NOMO-1 (cell line): ENCODE data around the gene CD151.

Source experiments
- DNase-seq, 2 experiments: peaks; one replicate each; lab custom pipeline; 2025; ENCODE audit not compliant: unreplicated experiment in 2 of 2; lab: John Stamatoyannopoulos, UW

CD151 gene

DNA sequence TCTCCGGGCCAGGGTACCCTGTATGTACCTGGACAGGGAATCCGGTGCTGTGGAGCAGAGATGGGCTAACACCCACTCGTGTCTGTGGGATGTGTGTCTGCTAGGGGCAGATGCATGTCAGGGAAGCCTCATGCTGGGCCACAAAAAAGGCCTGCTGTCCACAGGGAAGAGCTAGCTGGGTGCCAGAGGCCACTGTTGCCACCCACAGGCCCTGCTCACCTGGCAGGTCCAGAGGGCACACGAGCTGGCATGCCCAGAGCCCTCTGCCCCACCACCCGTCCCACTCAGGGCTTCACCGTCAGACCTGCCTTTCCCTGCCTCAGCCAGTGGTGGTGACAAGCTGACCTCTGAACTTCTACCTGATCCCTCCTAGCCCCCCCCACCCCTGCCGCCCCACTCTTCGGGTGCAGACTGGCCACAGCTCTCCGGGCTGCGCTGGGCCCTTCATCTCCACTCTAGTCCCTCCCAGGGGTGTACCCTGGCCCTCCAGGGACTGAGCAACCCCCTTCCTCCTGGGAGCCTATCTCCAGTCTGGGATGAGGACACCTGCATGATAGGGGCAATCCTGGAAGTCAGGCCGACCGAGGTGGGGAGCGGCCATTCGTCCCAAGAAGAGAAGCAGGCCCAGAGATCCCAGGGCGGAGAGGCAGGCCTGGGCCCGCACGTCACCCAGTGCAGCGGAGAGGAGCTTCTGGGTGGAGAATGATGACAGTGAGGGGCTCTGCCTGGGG, 36.0 kb upstream of the CD151 start:
- no peak for DNase-seq

DNA sequence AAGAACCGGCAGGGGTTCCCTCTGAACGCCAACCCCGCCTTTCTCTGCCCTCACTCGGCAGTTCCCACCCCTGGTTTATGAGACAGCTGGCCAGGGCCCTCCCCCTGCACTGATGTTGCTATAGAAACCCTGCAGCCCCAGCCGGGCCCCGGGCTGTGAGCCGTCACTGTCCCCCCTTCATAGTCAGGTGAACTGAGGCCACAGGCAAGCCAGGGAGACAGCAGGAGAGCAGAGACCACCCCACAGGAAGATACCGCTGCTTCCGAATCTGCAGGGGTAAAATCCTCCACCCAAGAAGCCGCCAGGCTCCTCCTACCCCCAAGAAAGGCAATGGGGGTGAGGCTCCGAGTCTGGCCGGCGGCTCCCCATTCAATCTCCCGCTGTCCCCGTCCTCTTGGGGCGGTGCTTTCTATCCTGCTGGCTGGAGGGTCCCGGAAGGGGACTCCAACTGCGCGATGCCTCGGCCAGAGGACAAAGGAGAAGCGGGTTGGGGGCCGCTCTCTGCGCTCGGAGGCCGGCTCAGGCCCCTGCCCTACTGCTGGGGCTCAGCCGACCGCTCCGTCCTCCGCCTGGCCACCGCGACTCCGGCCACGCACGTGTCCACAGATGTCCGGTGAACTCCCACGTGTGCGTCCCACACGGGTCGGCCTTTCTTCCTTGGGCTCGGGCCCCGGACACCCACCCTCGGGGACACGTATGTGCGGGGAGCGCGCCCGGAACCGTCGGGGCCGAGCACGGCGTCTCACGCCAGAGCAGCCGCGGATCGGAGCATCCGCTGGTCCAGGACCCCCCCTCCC, 35.3 kb upstream of the CD151 start:
- DNase-seq, result peak; percentile 71 to 76

DNA sequence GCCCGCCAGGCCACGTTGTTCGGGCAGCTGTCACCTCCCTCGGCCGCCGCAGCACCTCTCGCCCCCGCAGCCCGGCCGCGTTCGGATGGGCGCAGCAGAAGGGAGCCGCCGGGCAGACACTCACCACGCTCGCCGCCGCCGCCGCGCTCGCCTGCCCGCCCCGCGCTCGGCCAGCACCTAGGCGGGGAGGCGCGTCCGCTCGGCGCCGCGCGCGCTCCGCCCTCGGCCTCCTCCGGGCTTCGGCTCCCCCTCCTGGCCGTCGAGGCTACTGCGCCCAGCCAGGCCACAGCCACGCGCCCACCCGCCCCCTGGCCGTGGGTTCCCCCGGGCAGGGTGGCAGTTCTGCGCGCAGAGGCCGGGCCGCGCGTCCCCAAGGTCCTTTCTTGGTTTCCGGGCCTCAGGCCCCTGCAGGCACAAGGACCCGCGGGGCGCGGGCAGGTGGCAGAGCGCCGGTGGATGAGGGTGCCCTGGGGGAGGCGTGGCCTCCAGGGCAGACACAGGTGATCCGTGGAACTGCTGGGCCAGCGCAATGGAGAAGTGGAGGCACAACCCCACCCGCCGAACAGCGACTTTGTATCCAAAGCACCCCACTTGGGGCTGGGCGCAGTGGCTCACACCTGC, 34.5 kb upstream of the CD151 start, which contains the start of gene SLC25A22:
SLC25A22 (minus strand) TSS at position 189 of the 621 bp plus-strand sequence. CDS start 3,275 bp downstream, outside the sequence.
- peak; percentile 64 to 86 for DNase-seq

DNA sequence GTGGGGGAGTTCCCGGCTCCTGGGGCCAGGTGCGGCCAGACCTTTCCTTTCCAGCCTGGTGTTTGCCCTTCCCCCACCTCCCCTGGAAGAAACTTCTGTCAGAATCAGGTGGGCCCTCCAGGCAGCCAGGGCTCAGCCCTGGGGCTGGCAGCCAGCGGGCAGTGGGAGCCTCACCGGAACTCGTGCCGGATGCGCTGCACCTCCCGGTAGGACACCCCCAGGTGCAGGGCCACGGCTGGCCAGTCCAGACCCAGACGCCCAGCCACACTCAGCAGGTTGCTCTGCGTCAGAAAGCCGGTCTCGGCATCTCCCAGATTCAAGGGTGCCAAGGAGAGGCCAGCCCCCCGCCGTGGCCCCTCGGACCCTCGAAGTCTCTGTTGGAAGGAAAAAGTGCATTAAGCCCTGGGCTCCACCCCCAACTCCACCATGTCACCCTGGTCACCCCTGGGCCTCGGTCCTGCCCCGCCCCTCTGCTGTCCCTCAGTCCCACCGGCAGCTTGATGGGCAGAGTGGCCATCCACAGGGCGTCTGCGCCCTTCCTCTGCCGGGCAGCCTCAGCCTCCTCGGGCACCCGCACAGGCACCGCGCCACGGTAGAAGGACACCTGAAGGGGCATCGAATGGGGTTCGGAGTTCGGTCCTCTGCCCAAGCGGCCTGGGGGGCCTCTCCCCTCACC, 33.0 kb upstream of the CD151 start:
- no peak for DNase-seq

DNA sequence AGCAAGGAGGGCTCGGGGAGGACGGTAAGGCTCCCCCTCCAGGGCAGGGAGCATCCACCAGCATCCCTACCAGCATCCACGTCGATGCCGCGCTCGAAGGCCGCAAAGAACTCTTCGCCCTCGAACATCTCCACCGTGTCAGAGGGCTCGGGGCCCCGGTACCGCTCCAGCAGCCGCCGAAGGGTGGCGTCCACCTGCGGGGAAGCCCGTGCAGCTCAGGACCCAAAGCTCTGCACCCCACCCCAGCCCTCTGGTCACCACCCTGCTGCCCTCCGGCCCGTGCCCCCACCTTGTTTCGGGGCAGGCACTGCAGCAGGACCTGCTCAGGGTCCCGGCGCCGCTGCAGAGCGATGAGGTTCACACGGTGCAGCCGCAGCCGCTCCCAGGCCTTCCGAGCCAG, 32.3 kb upstream of the CD151 start:
- DNase-seq, result no peak

DNA sequence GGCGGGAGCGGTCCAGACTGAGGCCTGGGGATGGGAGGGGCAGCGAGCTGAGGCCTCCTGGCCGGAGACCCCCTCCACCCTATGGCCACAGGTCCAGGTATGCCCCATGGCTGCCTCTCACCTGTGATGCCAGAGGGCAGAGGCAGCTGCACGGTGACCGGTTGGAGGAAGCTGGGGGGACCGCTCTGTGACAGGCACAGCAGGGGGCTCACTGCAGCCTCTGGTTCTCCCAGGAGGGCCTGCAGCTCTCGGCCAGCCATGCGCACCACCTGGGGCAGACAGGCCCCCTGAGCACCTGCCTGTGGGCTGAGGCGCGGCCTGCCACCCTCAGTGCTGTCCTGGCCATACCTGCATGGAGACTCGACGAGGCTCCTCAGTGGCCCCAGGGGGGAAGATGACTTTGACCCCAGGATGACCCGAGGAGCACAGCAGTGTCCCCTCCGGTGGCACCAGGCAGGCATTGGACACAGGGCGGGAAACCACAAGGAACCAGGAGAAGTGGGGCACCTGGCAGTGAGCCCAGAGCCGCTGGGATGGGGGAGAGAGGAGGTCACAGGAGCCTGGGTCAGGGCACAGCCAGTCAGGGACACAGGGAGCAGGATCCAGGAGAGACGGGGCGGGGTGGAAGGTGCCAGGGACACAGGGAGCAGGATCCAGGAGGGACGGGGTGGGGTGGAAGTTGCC, 31.5 kb upstream of the CD151 start:
- no peak for DNase-seq

DNA sequence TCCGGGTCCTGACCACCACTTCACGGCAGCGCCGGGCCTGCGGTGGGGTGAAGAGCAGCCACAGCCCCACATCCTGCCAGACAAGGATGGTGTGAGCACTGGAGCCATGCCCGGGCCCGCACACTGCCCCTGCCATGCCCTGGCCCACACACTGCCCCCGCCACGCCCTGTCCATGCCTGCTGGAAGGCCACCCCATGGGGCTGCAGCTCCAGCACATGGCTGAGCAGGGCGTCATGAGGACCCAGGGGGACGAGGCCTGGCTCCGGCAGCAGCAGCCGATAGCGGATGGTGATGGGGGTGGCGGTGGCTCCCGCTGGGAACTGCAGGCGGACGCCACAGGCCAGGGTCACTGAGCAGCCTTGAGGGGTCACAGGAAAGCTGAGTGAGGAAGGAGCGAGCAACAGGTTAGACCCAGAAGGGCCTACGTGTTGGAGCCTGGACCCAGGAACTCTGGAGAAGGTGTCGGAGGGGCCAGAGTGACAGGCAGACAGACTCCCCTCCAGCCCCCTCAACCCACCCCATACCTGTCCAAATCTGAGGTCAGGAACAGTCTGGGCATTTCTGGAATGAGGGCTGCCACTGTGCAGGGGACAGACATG, 30.6 kb upstream of the CD151 start:
- no peak for DNase-seq

DNA sequence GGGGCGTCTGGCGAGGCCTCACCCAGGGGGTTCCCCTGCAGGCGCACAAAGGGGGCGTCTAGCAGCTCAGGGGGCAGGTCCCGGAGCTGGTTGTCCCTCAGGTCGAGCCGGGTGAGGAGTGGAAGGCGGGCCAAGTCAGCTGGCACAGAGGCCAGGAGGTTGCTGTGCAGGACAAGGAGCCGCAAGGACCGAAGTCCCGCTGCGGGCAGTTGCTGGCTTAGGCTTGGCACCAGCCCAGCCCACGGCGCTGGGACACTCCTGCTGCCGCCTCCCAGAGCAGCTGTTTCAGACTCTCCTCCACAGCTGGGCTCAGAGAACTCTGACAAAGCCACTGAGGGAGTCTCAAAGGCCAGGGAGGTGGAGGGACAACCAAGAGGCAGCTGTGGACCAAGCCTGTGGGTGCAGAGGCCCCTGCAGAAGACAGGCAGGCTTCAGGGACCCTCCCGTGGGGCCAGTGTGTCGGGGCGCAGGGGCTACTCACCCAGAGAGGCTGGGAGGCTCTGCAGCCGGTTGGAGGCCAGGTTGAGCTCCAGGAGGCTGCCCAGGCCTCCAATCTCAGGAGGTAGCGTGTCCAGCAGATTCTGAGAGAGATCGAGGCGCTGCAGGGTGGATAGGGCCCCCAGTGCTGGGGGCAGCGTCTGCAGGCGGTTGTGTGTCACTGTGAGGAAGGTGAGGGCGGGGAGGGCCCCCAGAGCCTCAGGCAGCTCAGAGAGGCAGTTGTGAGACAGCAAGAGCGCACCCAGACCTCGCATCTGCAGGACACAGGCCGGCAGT, 29.9 kb upstream of the CD151 start:
- no peak for DNase-seq

DNA sequence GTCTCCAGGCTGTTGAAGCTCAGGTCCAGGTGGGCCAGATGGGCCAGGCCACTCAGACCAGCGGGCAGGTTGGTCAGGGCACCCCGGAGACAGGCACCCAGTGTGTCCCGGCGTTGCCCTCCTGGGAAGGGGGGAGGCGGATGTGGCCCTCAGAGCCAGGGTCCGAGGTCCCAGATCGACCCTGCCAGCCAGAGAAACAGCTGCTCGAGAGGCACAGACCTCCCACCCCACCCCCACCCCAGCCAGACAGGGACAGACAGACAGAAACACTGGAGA, 29.3 kb upstream of the CD151 start:
- no peak for DNase-seq

DNA sequence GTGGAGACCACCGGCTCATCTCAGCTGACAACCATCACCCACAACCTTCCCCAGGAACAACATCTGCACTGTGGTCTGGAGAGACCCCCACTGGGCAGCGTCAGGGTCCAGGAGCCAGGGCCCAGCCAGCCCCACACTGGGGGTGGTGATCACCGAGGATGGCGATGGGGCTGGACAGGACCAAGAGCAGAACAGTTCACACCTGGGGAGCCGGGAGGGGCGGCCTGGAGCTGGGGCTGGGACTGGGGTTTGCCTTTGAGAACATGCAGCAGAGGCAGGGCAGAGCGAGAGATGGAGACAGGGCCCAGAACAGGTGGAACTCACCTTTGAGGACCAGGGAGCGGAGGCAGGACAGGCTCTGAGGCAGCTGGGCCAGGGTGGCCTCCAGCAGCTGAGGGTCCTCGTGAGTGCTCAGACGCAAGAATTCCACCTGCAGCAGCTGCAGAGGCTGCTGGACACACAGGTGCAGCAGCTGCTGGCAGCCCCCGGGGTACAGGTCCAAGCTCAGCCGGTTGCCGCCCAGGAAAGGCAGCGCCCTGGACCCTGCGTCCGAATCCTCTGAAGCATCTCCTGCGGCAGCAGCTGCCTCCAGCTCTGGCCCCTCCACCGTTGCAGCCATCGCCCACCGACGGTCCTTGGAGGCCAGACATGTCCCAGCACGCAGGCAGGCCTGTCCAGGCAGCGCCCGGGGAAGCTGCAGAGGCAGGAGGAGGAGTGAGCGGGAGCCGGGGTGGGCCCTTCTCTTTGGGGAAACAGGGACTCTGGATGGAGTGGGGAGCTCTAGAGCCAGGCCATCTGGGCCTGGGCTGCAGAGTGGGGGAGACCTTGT, 28.8 kb upstream of the CD151 start:
- no peak for DNase-seq

DNA sequence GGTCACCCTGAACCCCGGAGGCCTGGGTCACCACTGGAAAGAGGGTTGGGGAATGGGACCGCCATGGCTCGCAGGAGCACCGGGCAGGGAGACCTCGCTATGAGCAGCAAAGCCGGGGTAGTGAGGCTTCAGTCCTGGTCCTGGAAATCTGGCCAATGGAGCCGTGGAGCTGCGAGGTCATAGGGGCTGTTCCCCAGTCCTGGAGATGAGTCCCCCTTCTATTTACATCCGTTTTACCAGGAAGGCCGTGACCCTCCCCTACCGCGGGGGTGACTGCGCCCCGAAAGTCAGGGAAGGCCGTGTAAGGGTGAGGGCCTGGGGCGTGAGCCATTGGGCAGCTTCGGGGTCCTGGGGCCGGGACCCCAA, 28.2 kb upstream of the CD151 start:
- DNase-seq, result no peak

DNA sequence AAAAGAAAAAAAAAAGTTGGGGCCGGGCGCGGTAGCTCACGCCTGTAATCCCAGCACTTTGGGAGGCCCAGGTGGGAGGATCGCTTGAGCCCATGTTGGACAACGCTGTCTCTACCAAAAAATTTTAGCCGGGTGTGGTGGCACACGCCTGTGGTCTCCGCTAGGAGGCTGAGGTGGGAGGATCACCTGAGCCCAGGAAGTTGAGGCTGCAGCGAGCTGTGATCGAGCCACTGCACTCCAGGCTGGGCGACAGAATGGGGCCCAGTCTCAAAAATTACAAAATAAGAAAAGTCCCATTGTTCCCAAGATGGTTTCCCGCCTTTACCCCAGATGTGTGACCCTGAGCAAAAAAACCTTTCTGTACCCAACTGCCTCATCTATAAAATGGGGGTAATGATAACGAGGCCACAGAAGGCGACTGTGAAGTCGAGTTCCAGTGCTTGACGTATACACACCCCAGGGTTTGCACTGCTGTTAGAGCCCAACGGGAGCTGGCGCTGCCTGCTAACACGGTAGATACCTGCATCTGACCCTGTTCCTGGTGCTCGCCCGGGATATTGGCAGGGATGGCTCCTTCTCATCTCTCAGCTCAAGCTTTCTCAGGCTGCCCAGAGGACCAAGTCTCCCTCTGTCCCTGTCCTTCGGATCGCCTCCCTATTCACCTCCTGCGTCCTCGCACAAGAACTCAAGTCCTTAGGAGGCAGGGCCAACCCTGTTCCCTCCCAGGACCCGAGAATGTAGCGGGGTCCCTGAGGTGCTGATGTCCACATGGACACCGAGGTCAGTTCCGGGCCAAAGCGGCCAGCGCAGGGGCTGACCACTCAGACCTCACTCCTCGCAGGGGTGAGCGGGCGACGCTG, 24.1 kb upstream of the CD151 start:
- DNase-seq, result peak in 1 of 2 experiments; percentile 26

DNA sequence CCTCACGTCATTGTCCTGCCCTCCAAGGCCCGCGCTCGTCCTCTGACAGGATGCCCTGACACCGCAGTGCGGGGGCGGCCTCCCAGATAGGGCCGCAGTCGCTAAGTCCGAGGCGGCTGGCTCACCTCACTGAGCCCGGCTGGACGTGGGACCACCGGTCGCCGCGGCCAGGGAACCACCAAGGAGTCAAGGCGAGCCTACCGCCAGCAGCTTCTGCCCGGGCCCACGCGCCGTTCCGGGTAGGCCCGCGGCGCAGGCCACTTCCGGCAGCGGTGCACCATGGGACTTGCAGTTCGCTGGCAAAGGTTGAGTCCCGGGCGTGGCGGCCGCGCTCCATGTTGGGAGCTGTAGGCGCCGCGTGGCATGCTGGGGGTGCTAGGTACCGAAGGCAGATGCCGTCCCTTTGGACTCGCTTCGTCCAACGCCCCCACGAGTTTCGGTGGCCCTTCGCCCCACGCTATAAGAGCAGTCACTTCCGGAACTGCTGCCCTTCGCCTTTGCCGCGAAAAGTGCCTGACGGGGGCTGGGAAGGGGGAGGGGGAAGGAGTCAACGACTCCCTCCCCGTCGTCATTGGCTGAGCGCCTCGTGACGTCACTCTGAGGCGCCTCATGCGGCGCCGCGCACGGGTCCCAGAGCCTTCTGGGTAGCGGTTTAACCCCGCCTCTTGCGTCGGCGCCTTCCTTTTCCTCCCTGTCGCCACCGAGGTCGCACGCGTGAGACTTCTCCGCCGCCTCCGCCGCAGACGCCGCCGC, 23.3 kb upstream of the CD151 start, which contains the start of gene RPLP2:
RPLP2 (plus strand) TSS at position 681 of the 753 bp plus-strand sequence. CDS start 268 bp downstream, outside the sequence.
- peak; percentile 91 to 95 for DNase-seq

DNA sequence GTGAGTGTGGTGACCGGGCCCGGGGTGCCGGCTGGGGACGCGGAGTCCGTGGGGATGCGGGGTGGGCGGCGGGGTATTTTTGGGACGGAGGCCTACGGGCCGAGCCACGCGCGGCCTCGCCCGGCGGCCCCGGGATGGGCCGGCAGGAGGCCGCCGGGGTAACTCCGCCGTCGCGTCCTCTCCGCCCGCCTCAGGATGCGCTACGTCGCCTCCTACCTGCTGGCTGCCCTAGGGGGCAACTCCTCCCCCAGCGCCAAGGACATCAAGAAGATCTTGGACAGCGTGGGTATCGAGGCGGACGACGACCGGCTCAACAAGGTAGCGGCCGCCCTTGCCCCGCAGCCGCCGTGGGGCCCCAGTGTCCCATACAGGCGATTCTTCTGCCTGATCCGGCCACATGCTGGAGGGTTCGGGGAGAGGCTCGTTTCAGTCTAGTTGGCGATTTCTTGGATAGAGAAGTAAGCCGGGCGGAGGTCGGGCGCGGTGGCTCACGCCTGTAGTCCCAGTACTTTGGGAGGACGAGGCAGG, 22.6 kb upstream of the CD151 start:
- DNase-seq, result no peak

DNA sequence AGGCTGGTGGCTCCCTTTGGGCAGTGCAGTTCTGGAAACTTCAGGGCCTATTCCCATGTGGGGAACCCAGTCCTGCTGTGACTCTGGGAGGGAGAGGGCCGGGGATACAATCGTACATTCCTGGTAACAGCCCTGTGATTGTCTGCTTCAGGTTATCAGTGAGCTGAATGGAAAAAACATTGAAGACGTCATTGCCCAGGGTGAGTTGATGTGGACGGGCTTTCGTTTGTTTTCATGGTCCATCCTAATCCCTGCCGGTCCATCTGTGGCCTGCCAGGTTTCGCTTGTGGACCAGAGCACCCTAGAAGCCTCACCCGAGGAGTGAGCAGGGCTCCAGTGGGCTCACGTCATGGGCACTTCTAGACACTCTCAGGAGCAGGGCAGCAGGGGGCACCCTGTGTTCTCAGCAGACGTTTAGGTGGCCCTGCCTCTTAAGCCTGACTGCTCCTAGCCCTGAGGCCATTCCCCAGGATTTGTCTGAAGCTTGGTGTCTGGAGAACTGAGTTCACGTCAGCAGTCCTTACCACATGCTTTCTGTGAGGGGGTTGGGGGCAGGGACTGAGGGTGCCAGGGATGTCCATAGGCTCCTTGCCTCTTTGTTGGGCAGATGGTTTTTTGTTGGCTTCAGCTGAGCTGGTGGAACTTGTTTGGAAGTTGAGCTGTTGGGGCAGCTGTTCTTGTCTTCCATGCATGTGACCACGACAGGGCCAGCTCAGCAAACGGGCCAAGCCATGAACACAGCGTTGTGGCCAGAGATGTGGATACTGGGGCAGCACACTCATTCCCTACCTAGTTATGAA, 21.1 kb upstream of the CD151 start:
- DNase-seq, result no peak

DNA sequence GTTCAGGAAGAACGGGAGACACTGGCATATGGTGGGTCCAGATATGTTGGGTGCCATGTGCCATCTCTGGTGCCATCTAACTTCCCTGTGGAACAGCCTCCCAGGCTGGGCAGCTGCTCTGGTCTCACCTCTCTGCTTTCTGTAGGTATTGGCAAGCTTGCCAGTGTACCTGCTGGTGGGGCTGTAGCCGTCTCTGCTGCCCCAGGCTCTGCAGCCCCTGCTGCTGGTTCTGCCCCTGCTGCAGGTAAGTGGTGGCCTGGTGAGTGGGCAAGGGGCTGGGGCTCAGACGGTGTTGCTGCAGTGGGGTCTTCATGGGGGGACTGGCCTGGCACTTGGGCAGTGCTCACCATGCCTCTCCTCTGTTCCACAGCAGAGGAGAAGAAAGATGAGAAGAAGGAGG, 20.4 kb upstream of the CD151 start:
- DNase-seq, result no peak
